DMS153 treated with DMSO at 0.1 percent for 48 hours (cell line): Measurements from ENCODE around the gene ATP1A4.
"Not testable (repeated sequence)": the region's sequence is repeated elsewhere in the genome, so short reads cannot be mapped to it uniquely, and the experiment has no call there.

Experiments
- DNase-seq: peaks from one replicate; lab custom pipeline; 2025; ENCODE audit not compliant: unreplicated experiment; lab: John Stamatoyannopoulos, UW

The ATP1A4 gene

DNA sequence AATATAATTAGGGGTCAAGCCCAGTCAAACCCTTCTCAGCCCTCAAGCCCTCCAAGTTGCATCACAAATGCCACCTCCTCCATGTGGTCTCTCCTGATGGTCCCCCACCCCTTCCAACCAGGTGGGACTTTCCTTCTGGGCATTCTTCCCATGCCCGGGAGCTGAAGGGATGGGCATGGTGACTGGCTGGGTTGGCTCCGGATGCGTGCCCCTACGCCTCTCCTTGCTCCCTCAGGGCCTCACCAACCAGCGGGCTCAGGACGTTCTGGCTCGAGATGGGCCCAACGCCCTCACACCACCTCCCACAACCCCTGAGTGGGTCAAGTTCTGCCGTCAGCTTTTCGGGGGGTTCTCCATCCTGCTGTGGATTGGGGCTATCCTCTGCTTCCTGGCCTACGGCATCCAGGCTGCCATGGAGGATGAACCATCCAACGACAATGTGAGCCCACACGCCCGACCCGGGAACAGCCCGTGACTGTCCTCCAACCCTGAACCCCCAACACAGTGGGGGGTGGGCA, 28.4 kb upstream of the ATP1A4 start:
- no peak for DNase-seq

- DNase-seq: no peak
These were observed 27.7 kb upstream of the ATP1A4 start for GRCh38 chr1:160123726-160124125.

DNA sequence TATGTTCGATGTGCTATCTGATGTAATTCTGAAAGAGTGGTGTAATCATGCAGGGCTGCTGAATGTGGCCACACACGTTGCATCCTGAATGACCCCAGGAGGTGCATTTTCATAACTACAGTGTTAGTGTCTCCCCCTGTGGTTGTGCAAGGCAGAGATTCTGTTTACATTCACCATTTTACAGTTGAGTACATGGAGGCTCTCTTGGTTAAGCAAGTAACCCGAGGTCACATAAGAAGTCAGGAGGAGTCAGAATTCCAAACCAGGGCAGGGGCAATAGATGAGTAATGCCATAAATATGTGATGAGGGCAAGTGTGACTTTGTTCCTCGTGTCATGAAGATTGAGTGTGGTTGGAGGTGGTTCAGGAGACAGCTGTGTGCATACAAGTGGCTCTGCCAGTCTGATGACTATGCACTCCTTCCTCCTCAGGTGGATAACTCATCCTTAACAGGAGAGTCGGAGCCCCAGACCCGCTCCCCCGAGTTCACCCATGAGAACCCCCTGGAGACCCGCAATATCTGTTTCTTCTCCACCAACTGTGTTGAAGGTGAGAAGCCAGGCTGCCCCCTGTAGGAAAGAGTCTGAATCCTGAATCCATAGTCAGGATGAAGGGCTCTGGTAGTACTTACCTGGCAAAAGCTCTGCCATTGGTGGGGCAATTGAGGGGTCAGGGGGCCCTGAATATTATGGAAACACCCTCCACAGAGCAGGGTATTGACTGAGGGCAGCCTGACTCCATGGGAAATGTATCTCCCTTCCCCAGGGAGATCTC, 26.5 kb upstream of the ATP1A4 start:
- DNase-seq: no peak

DNA sequence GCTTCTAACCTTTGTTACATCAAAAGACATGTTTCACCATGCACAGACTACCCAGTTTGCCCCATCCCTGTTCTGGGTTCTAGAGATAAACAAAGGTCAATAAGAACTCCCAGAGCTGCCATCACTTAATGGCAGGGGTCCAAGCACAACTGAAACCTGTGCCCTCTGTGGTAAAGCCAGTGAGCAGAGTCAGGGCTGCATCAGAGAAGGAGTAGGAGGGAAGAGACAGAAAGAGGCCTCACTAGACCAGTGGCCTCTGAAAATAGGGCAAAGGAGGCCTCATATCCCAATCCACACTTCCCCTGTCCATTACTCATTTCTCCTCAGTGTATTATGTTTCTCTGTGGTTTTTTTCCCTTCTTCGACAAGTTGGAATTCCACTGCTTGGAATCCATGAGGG, 25.7 kb upstream of the ATP1A4 start:
- DNase-seq: no peak

- DNase-seq: not testable (repeated sequence)
These were observed 25.1 kb upstream of the ATP1A4 start for GRCh38 chr1:160126342-160126741.

- DNase-seq: no peak
These were observed 24.0 kb upstream of the ATP1A4 start for GRCh38 chr1:160127381-160127780.

GRCh38 chr1:160127865-160128523, 23.4 kb upstream of the ATP1A4 start:
- DNase-seq: no peak

DNA sequence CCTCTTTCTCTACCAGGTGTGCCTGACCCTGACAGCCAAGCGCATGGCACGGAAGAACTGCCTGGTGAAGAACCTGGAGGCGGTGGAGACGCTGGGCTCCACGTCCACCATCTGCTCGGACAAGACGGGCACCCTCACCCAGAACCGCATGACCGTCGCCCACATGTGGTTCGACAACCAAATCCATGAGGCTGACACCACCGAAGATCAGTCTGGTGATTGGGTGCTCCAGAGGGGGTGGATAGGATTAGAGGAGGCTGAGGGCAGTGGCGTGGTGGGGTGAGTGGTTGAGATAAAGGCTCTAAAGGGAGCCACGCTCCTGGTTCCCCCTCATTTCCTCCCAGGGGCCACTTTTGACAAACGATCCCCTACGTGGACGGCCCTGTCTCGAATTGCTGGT, 22.8 kb upstream of the ATP1A4 start:
- no peak for DNase-seq

DNA sequence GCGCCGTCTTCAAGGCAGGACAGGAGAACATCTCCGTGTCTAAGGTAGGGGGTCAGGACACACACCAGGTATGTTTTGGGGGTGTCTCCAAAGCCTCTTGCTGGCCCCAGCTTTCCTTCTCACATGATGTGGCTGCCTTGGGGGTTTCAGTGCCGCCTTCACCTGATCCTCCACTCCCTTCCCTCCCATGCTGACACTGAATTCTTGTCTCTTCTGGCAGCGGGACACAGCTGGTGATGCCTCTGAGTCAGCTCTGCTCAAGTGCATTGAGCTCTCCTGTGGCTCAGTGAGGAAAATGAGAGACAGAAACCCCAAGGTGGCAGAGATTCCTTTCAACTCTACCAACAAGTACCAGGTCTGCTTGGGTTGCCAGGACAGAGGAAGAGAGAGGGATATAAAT, 22.4 kb upstream of the ATP1A4 start:
- no peak for DNase-seq

- DNase-seq: no peak
These were observed 21.8 kb upstream of the ATP1A4 start for GRCh38 chr1:160129558-160129957.

GRCh38 chr1:160129966-160130365, 21.4 kb upstream of the ATP1A4 start:
- no peak for DNase-seq

DNA sequence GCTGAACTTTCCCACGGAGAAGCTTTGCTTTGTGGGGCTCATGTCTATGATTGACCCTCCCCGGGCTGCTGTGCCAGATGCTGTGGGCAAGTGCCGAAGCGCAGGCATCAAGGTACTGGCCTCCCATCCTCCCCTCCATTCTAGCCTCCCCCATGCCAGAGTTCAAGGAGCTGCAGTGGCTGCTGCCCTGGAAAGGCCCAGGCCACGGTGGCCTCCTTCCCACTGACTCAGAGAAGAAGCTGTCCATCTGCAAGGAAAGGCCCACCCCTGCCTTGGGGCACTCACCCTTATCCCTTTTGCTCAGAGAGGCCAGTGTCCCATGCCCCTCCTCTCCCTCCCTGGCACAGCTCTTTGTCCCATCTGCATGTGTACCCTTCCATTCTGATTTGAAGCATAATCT, 20.9 kb upstream of the ATP1A4 start:
- no peak for DNase-seq

DNA sequence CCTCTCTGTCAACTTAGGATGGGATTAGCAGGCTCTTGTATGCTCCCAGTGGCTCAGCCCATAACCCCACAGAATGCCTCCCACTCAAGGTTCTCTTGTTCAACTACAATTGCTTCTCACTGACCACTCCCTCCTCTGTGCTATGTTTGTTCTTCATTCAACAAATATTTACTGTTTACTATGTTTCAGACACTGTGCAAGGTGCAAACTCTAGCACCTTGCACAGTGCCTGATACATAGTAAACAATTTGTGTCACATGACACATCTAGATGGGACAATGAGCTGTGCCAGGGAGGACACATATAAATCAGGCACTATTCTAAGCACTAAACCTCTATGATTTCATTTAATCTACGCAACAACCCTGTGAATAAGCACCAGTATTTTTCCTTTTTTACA, 20.5 kb upstream of the ATP1A4 start:
- DNase-seq: no peak

- no peak for DNase-seq
These were observed 19.4 kb upstream of the ATP1A4 start for GRCh38 chr1:160131803-160132565.

- no peak for DNase-seq
These were observed 17.2 kb upstream of the ATP1A4 start for GRCh38 chr1:160133990-160134770.

- DNase-seq: no peak
These were observed 16.4 kb upstream of the ATP1A4 start for GRCh38 chr1:160134791-160135572.

DNA sequence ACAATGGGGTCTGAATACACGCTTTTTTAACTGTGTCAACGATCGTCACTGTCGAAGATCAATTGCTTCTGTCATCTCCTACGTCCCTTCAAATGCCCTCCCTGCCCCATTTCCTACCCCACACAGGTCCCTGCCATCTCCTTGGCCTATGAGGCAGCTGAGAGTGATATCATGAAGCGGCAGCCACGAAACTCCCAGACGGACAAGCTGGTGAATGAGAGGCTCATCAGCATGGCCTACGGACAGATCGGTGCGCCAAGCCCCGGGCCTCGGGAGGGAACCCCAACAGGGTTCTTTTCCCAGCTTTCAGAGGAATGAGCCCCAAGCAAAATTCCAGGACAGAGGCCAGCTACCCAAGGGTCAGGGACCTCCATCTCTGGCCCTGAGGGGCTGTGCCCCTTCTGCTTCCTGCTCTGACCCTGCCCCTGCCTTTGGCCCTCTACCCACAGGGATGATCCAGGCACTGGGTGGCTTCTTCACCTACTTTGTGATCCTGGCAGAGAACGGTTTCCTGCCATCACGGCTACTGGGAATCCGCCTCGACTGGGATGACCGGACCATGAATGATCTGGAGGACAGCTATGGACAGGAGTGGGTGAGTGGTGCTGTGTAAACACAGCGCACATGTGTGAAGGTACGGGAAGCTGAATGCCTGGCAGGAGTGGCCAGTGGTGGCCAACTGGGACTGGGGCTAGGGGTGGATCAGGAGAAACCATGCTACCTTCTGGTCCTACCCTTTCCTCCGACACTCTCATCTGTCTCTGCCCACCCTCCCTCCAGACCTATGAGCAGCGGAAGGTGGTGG, 15.1 kb upstream of the ATP1A4 start:
- DNase-seq: no peak

- DNase-seq: no peak
These were observed 14.5 kb upstream of the ATP1A4 start for GRCh38 chr1:160136926-160137200.

GRCh38 chr1:160137216-160137862, 14.1 kb upstream of the ATP1A4 start:
- DNase-seq: no peak
